PC-9 (cell line): ENCODE results near the gene RRBP1. TPM values are rescaled to one million over a fixed set of nuclear protein-coding genes. Genes with fewer than 3 reads are reported as not detected.

Experiments used
- BruUV-seq: library from RNA; stranded (reverse); fragments of 400-500 nt; replicated peaks from 2 replicates; lab custom pipeline; 2021; lab: Mats Ljungman, UMichigan
- CTCF ChIA-PET: fragments of 300-600 bp; sonication (Branson Sonifier 250); formaldehyde crosslinking; loops from one replicate; lab custom pipeline; 2022; ENCODE audit warnings: antibody characterized with exemption; lab: Charles Lee
- POLR2A ChIA-PET: fragments of 300-600 bp; sonication (Branson Sonifier 250); formaldehyde crosslinking; loops from one replicate; lab custom pipeline; 2022; ENCODE audit warnings: antibody characterized with exemption; ENCODE audit not compliant: unreplicated experiment; lab: Charles Lee
- DNase-seq, 2 experiments: peaks; one replicate each; pipeline versions ENCODE4 v3.0.0 to v3.0.0-alpha.2; 2015 to 2022; ENCODE audit warnings: mixed read lengths in 1 of 2
- H2AFZ ChIP-seq: fragments of 200-600 bp; sonication (generic); 2 replicates; pipeline ENCODE4 v1.8.1; 2017; ENCODE audit warnings: antibody characterized with exemption
- H3F3A ChIP-seq: fragments of 200-600 bp; sonication (generic); 2 replicates; pipeline ENCODE4 v1.8.1; 2017; ENCODE audit warnings: antibody characterized with exemption, mild to moderate bottlenecking, low read depth; ENCODE audit not compliant: insufficient read depth
- H3K27ac ChIP-seq: fragments of 200-600 bp; sonication (generic); 2 replicates; pipeline ENCODE4 v1.6.1; 2016; ENCODE audit warnings: mixed run types
- H3K27me3 ChIP-seq: fragments of 200-600 bp; sonication (generic); 2 replicates; pipeline ENCODE4 v1.6.1; 2016; ENCODE audit warnings: low read depth, mixed run types; ENCODE audit not compliant: insufficient read depth
- H3K36me3 ChIP-seq: fragments of 200-600 bp; sonication (generic); 2 replicates; pipeline ENCODE4 v1.6.1; 2016; ENCODE audit warnings: low read depth, mixed run types
- H3K4me1 ChIP-seq: fragments of 200-600 bp; sonication (generic); replicated peaks from 2 replicates; pipeline ENCODE4 v1.6.1; 2016; ENCODE audit warnings: mixed run types; ENCODE audit not compliant: insufficient read depth
- H3K4me2 ChIP-seq: fragments of 200-600 bp; sonication (generic); 2 replicates; pipeline ENCODE4 v1.6.1; 2017; ENCODE audit warnings: mixed run types
- H3K4me3 ChIP-seq: fragments of 200-600 bp; sonication (generic); 2 replicates; pipeline ENCODE4 v1.6.1; 2016; ENCODE audit warnings: mixed run types
- H3K79me2 ChIP-seq: fragments of 200-600 bp; sonication (generic); 2 replicates; pipeline ENCODE4 v1.6.1; 2017; ENCODE audit warnings: low read depth, mixed run types
- H3K9me2 ChIP-seq: fragments of 200-600 bp; sonication (generic); 2 replicates; pipeline ENCODE4 v1.8.1; 2017; ENCODE audit warnings: mild to moderate bottlenecking; ENCODE audit not compliant: insufficient read depth
- H3K9me3 ChIP-seq: fragments of 200-600 bp; sonication (generic); 2 replicates; pipeline ENCODE4 v1.8.1; 2016; ENCODE audit warnings: low read depth; ENCODE audit not compliant: insufficient read depth
- H4K20me1 ChIP-seq: fragments of 200-600 bp; sonication (generic); 2 replicates; pipeline ENCODE4 v1.8.1; 2017; ENCODE audit not compliant: insufficient read depth
- CTCF ChIP-seq: fragments of 200-600 bp; sonication (generic); conservative IDR thresholded peaks from 2 replicates; pipeline ENCODE4 v1.6.1; 2017; ENCODE audit warnings: mixed run types, antibody characterized with exemption, mild to moderate bottlenecking, moderate library complexity
- EZH2 ChIP-seq: fragments of 200-600 bp; sonication (generic); IDR thresholded peaks from 2 replicates; pipeline ENCODE4 v1.8.0; 2017; ENCODE audit warnings: antibody characterized with exemption, low read depth
- intact Hi-C: fragments of 100-400 bp; cut with micrococcal nuclease; formaldehyde crosslinking; loops from one replicate; pipeline ENCODE4 v1.10.0; 2022; ENCODE audit not compliant: unreplicated experiment
- total RNA-seq: library from RNA; stranded (reverse); gene quantifications from 2 replicates; pipeline ENCODE4 v1.2.3, GENCODE V29; 2021

The RRBP1 gene
- total RNA-seq, 1 experiment from 2014 or later, result 144 TPM

GRCh38 chr20:17675519-17676377 is 6.3 kb downstream of the RRBP1 start:
- TF ChIP-seq EZH2 (no peak), CTCF (no peak)
- CTCF ChIA-PET, result interaction anchor here (0.6 kb wide), 1 partner anchor 179 kb away, joined by 12 read pairs; no protein-coding TSS in a partner anchor
- DNase-seq, result no peak
- H3K4me3 ChIP-seq, result no peak overlapping the region
- H3K27me3 ChIP-seq, result no peaks in the 10 kb centered on the region
- no peak overlapping the region for H3K4me2 ChIP-seq
- no peak overlapping the region for H2AFZ ChIP-seq
- peaks cover 15% of the 10 kb centered on the region for H3F3A ChIP-seq
- intact Hi-C loops, result no loop called here
- no peaks in the 10 kb centered on the region for H3K9me3 ChIP-seq
- peaks cover 12% of the 10 kb centered on the region; the same call in 1 of the 2 replicates for H3K36me3 ChIP-seq
- POLR2A ChIA-PET, result no interaction called here
- peaks cover 39% of the 10 kb centered on the region for H4K20me1 ChIP-seq
- H3K27ac ChIP-seq, result no peak overlapping the region
- BruUV-seq, result no TSS peak
- H3K79me2 ChIP-seq, result peaks cover 84% of the 10 kb centered on the region
- H3K9me2 ChIP-seq, result no peaks in the 10 kb centered on the region
- peaks cover 21% of the 10 kb centered on the region for H3K4me1 ChIP-seq

- intact Hi-C loops, result no loop called here
- Histone ChIP-seq H3K36me3 (peaks cover 12% of the 10 kb centered on the region; the same call in 1 of the 2 replicates), H3K27me3 (no peaks in the 10 kb centered on the region), H3K9me3 (no peaks in the 10 kb centered on the region), H3K27ac (no peak overlapping the region), H3F3A (peaks cover 7% of the 10 kb centered on the region), H3K4me3 (no peak overlapping the region), H4K20me1 (peaks cover 39% of the 10 kb centered on the region), H2AFZ (no peak overlapping the region), H3K79me2 (peaks cover 78% of the 10 kb centered on the region), H3K4me2 (no peak overlapping the region), H3K4me1 (peaks cover 13% of the 10 kb centered on the region), H3K9me2 (no peaks in the 10 kb centered on the region)
- TF ChIP-seq EZH2 (no peak), CTCF (no peak)
- no peak for DNase-seq
- BruUV-seq, result no TSS peak
- ChIA-PET POLR2A (no interaction called here), CTCF (no interaction called here)
Measured at GRCh38 chr20:17674722-17675518, 7.1 kb downstream of the RRBP1 start.

- Histone ChIP-seq H3K36me3 (peaks cover 5% of the 10 kb centered on the region; the same call in 1 of the 2 replicates), H3K9me2 (no peaks in the 10 kb centered on the region), H3K9me3 (no peaks in the 10 kb centered on the region), H3K4me1 (no peaks in the 10 kb centered on the region), H2AFZ (no peak overlapping the region), H3K4me3 (no peak overlapping the region), H3K27ac (no peak overlapping the region), H3K79me2 (peaks cover 64% of the 10 kb centered on the region), H4K20me1 (peaks cover 39% of the 10 kb centered on the region), H3K4me2 (no peak overlapping the region), H3K27me3 (no peaks in the 10 kb centered on the region), H3F3A (no peaks in the 10 kb centered on the region)
- no TSS peak for BruUV-seq
- no peak for TF ChIP-seq CTCF
- TF ChIP-seq EZH2, result no peak
- no peak for DNase-seq
- CTCF ChIA-PET, result no interaction called here
- intact Hi-C loops, result no loop called here
- POLR2A ChIA-PET, result no interaction called here
Measured at GRCh38 chr20:17673084-17673483, 9.0 kb downstream of the RRBP1 start.
